HepG2 (cell line): ENCODE measurements around the gene PTF1A.

Experiments
- CBX5 ChIP-seq: sonication (generic); formaldehyde crosslinking; IDR thresholded peaks from 2 replicates; pipeline ENCODE4 v1.4.0; 2020; ENCODE audit warnings: missing genetic modification reagents, borderline replicate concordance
- ELF1 ChIP-seq: sonication (generic); formaldehyde crosslinking; IDR thresholded peaks from 2 replicates; pipeline ENCODE4 v1.4.0; 2020; ENCODE audit warnings: missing genetic modification reagents
- RAD21 ChIP-seq: fragments of 450-650 bp; formaldehyde crosslinking; IDR thresholded peaks from 2 replicates; pipeline ENCODE4 v1.5.0; 2020; ENCODE audit warnings: mild to moderate bottlenecking

GRCh38 chr10:23171232-23171876, 20.8 kb upstream of the PTF1A start:
- TF ChIP-seq CBX5 = no peak
- TF ChIP-seq ELF1 = no peak
- TF ChIP-seq RAD21 (CRISPR knock-in tag) = no peak
